Lower leg skin (tissue), 3 donors: ENCODE data around the gene TBC1D19.

ENCODE experiments used
- POLR2A ChIP-seq, 2 donors: fragments of 450-650 bp; IDR thresholded peaks; one replicate each; pipeline ENCODE4 v1.6.1; 2016 to 2017; ENCODE audit warnings: antibody characterized with exemption in 2 of 2, mild to moderate bottlenecking in 1 of 2, moderate library complexity in 1 of 2
- TF ChIP-seq, protein P1 (sequence below), 3 donors: fragments of 450-650 bp; IDR thresholded peaks; one replicate each; pipeline ENCODE4 v1.5.1; 2016; ENCODE audit warnings: antibody characterized with exemption in 3 of 3, mild to moderate bottlenecking in 3 of 3, moderate library complexity in 2 of 3

DNA sequence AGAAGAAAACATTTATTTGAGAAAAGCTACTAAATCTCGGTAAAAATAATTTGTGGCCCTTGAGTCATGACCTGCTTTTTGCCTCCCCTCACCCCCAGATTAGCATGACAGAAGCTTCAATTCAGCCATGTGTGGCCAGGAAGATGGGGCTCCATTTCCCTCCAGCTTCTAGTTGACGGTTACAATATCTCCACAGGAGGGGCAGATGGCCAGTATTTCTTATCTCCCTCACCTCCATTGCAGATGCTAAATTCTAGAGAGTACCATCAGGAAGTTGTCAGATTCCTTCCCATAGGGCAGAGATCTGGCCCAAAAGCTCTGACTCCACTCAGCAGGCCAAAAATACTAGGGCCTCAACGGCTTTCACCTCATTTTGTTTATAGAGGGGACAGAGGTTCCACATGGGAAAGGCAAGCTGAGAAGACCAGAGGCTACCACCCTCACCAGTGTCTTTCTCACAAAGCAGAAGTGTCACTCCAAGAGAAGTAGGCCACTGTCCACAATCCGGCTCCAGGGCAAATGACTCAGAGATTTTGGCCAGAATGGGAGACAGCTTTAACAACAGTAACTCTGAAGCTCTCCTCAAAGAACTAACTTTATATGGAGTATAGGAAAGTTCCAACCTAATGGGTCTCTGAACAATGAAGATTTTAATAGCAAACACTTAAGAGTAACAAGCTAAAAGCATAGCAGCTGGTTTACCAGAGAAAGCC, 108.3 kb downstream of the TBC1D19 start:
- no peak for TF ChIP-seq POLR2A (IDR thresholded peaks at IDR 0.05)
- TF ChIP-seq, protein P1, sequence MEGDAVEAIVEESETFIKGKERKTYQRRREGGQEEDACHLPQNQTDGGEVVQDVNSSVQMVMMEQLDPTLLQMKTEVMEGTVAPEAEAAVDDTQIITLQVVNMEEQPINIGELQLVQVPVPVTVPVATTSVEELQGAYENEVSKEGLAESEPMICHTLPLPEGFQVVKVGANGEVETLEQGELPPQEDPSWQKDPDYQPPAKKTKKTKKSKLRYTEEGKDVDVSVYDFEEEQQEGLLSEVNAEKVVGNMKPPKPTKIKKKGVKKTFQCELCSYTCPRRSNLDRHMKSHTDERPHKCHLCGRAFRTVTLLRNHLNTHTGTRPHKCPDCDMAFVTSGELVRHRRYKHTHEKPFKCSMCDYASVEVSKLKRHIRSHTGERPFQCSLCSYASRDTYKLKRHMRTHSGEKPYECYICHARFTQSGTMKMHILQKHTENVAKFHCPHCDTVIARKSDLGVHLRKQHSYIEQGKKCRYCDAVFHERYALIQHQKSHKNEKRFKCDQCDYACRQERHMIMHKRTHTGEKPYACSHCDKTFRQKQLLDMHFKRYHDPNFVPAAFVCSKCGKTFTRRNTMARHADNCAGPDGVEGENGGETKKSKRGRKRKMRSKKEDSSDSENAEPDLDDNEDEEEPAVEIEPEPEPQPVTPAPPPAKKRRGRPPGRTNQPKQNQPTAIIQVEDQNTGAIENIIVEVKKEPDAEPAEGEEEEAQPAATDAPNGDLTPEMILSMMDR (IDR thresholded peaks at IDR 0.05) = no peak
